GM12878 (cell line): ENCODE data around the gene KASH5. TPM values are rescaled to one million over a fixed set of nuclear protein-coding genes. Genes with fewer than 3 reads are reported as not detected.
A peak's percentile ranks its signal among the peaks of the same experiment; 100 is the strongest.

ENCODE experiments used
- CBX5 ChIP-seq: sonication (generic); IDR thresholded peaks from 2 replicates; pipeline ENCODE4 v1.6.1; 2016; ENCODE audit warnings: low read depth, moderate library complexity, mild to moderate bottlenecking, inconsistent platforms
- CTCF ChIP-seq, 3 experiments: IDR thresholded peaks in 2 of 3; conservative IDR thresholded peaks in 1 of 3; 2 replicates each; pipeline ENCODE4 v1.5.1; 2011; ENCODE audit warnings: low read depth in 3 of 3, low read length in 3 of 3, mild to moderate bottlenecking in 3 of 3, control low read depth in 2 of 3, moderate library complexity in 2 of 3, inconsistent platforms in 1 of 3, mixed read lengths in 1 of 3; ENCODE audit not compliant: control insufficient read depth in 2 of 3, insufficient read depth in 1 of 3; ENCODE audit errors: extremely low read depth in 1 of 3
- EZH2 ChIP-seq: IDR thresholded peaks from 2 replicates; pipeline ENCODE4 v1.6.1; 2012; ENCODE audit warnings: low read depth, mild to moderate bottlenecking, control low read depth, inconsistent platforms, low read length, borderline replicate concordance; ENCODE audit not compliant: control insufficient read depth
- FOXK2 ChIP-seq: fragments of 450-650 bp; IDR thresholded peaks from 2 replicates; pipeline ENCODE4 v1.6.1; 2017; ENCODE audit warnings: mild to moderate bottlenecking, moderate library complexity
- GATAD2B ChIP-seq: fragments of 450-650 bp; conservative IDR thresholded peaks from 2 replicates; pipeline ENCODE4 v1.6.1; 2017; ENCODE audit warnings: low read depth, mild to moderate bottlenecking, moderate library complexity
- HCFC1 ChIP-seq: fragments of 150-350 bp; IDR thresholded peaks from 2 replicates; pipeline ENCODE4 v1.6.1; 2014; ENCODE audit warnings: low read length
- JUNB ChIP-seq: IDR thresholded peaks from 2 replicates; pipeline ENCODE4 v1.6.1; 2016; ENCODE audit warnings: antibody characterized with exemption, mild to moderate bottlenecking
- JUND ChIP-seq: IDR thresholded peaks from 2 replicates; pipeline ENCODE4 v1.6.1; 2012; ENCODE audit warnings: low read depth, mild to moderate bottlenecking, low read length, improper control_type of control experiment, moderate library complexity
- KAT2A ChIP-seq: conservative IDR thresholded peaks from 2 replicates; pipeline ENCODE4 v1.6.1; 2011; ENCODE audit warnings: low read depth, low read length; ENCODE audit not compliant: control insufficient read depth
- MTA3 ChIP-seq: IDR thresholded peaks from 2 replicates; pipeline ENCODE4 v1.6.1; 2012; ENCODE audit warnings: low read length, inconsistent platforms, borderline replicate concordance
- MXI1 ChIP-seq: fragments of 150-350 bp; IDR thresholded peaks from 2 replicates; pipeline ENCODE4 v1.6.1; 2011; ENCODE audit warnings: low read depth, mild to moderate bottlenecking, inconsistent platforms, low read length, improper control_type of control experiment
- MYB ChIP-seq: fragments of 150-350 bp; IDR thresholded peaks from 2 replicates; pipeline ENCODE4 v1.6.1; 2014; ENCODE audit warnings: mild to moderate bottlenecking, low read depth, low read length, borderline replicate concordance
- NFIC ChIP-seq: IDR thresholded peaks from 2 replicates; pipeline ENCODE4 v1.6.1; 2012; ENCODE audit warnings: low read depth, mild to moderate bottlenecking, inconsistent platforms, low read length, moderate library complexity
- NFYB ChIP-seq: IDR thresholded peaks from 2 replicates; pipeline ENCODE4 v1.6.1; 2011; ENCODE audit warnings: low read depth, mild to moderate bottlenecking, low read length, improper control_type of control experiment, moderate library complexity; ENCODE audit not compliant: insufficient read depth
- NR2C1 ChIP-seq: fragments of 450-650 bp; IDR thresholded peaks from 2 replicates; pipeline ENCODE4 v1.6.1; 2017; ENCODE audit warnings: antibody characterized with exemption, mild to moderate bottlenecking, moderate library complexity
- NR2C2 ChIP-seq: IDR thresholded peaks from 2 replicates; pipeline ENCODE4 v1.6.1; 2011; ENCODE audit warnings: borderline replicate concordance, low read depth; ENCODE audit not compliant: control insufficient read depth, insufficient read length
- NRF1 ChIP-seq: conservative IDR thresholded peaks from 2 replicates; pipeline ENCODE4 v1.6.1; 2011; ENCODE audit warnings: mild to moderate bottlenecking, low read depth, low read length, improper control_type of control experiment
- RCOR1 ChIP-seq: conservative IDR thresholded peaks from 2 replicates; pipeline ENCODE4 v1.6.1; 2012; ENCODE audit warnings: low read depth, low read length, improper control_type of control experiment
- SP1 ChIP-seq: IDR thresholded peaks from one replicate; pipeline ENCODE4 v1.6.1; 2011; ENCODE audit warnings: low read depth, low read length
- SUZ12 ChIP-seq: fragments of 200-600 bp; sonication (generic); IDR thresholded peaks from one replicate; pipeline ENCODE4 v1.6.1; 2018; ENCODE audit warnings: antibody characterized with exemption, mild to moderate bottlenecking; ENCODE audit not compliant: unreplicated experiment
- TBL1XR1 ChIP-seq: IDR thresholded peaks from 2 replicates; pipeline ENCODE4 v1.6.1; 2012; ENCODE audit warnings: low read depth, low read length, improper control_type of control experiment
- TCF12 ChIP-seq: IDR thresholded peaks from 2 replicates; pipeline ENCODE4 v1.6.1; 2011; ENCODE audit warnings: low read depth, mild to moderate bottlenecking, low read length
- TCF3 ChIP-seq: IDR thresholded peaks from 2 replicates; pipeline ENCODE4 v1.6.1; 2012; ENCODE audit warnings: low read depth, mild to moderate bottlenecking, low read length, borderline replicate concordance; ENCODE audit not compliant: insufficient read depth
- TCF7 ChIP-seq: IDR thresholded peaks from 2 replicates; pipeline ENCODE4 v1.6.1; 2014; ENCODE audit warnings: antibody characterized with exemption, borderline replicate concordance
- ZNF384 ChIP-seq: IDR thresholded peaks from 2 replicates; pipeline ENCODE4 v1.6.1; 2012; ENCODE audit warnings: low read depth, mild to moderate bottlenecking, low read length, improper control_type of control experiment, borderline replicate concordance
- ZNF592 ChIP-seq: fragments of 450-650 bp; IDR thresholded peaks from 2 replicates; pipeline ENCODE4 v1.6.1; 2017; ENCODE audit warnings: mild to moderate bottlenecking, moderate library complexity
- polyA plus RNA-seq, 11 experiments: library from polyadenylated mRNA; depleted of rRNA in 4 of 11; unstranded in 6 of 11; stranded (reverse) in 5 of 11; fragments of >200 nt; fragmentation: Nextera tagmentation in 4 of 11; fragmentation: Illumina TruSeq in 1 of 11; extraction: Ambion mirVana in 4 of 11; extraction: Trizol in 1 of 11; gene quantifications; 1 replicate in 1 of 11; 2 replicates in 10 of 11; pipeline versions ENCODE4 v1.2.1 to v1.2.3, GENCODE V29; 2011 to 2016; ENCODE audit warnings: inconsistent platforms in 2 of 11, missing spikeins in 2 of 11, low read depth in 1 of 11
- total RNA-seq, 4 experiments: library from RNA; depleted of rRNA in 3 of 4; stranded (reverse); fragments of >200 nt in 3 of 4; fragmentation: Illumina TruSeq in 1 of 4; extraction: Trizol in 1 of 4; gene quantifications; 2 replicates each; pipeline versions ENCODE4 v1.2.1 to v1.2.3, GENCODE V29; 2013 to 2021

KASH5 gene
- total and polyA plus RNA-seq, 10 of the 15 experiments (the other 5 are each of a cell fraction or from before 2014, with no cell fraction given): 0.03 to 0.06 (median 0.05) TPM; not detected in 7

DNA sequence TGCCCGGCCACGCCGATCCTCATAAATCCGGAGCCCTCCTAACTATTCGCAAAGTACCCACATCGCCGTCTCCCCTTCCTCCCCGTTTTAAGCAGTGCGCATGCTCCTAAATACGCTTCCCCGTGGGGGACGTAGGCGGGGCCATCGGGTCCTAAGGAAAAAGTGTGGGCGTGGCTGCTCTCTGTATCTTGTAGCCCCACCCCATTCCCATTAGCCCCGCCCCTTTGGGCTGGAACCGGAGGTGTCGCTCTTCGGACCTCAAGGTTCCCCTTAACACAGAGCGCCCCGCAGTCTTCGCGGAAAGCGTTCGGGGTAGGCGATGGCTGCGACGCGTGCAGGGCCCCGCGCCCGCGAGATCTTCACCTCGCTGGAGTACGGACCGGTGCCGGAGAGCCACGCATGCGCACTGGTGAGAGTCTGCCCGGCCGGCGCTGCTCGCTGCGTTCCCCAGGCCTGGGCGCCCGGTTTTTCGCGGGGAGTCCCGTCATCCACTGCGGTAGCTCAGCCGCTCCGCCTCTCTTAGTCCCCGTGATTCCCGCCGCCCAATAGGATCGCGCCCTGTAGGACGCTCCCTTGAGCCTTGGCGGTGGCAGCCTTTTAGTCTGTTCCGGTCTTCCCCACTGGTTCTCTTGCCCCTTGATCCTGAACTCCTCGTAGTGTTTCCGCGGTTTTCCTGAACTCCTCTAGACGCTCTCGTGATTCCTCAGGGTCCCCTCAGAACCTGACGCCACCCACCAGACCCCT, 65.1 kb downstream of the KASH5 start, which contains the start of gene ALDH16A1 (continued):
- peak; percentile 88 for TF ChIP-seq NFYB
- peak; percentile 85 for TF ChIP-seq MXI1
- TF ChIP-seq JUND: 0 out of 2 replicates have a peak, but pooled peaks have one; percentile 4
- TF ChIP-seq SUZ12: no peak
- no peak for TF ChIP-seq NR2C2
- peak; percentile 68 for TF ChIP-seq SP1
- TF ChIP-seq MYB: no peak
- TF ChIP-seq NFIC: no peak
- no peak for TF ChIP-seq KAT2A
- TF ChIP-seq CBX5: peak; percentile 78; the same call in 1 of the 2 replicates
- no peak for TF ChIP-seq NR2C1
- peak; percentile 60 for TF ChIP-seq HCFC1
- TF ChIP-seq GATAD2B: no peak
- no peak for TF ChIP-seq RCOR1
- peak; percentile 35; the same call in 1 of the 2 replicates for TF ChIP-seq TCF12
- TF ChIP-seq EZH2: no peak
- no peak for TF ChIP-seq FOXK2
- TF ChIP-seq JUNB: no peak
- TF ChIP-seq TBL1XR1: no peak
- TF ChIP-seq NRF1: peak; percentile 88
- TF ChIP-seq CTCF (IDR thresholded peaks at IDR 0.05 in 2 of 3, conservative IDR thresholded peaks at IDR 0.05 in 1 of 3; ENCODE audit: control insufficient read depth in 2 of 3, extremely low read depth in 1 of 3, insufficient read depth in 1 of 3, low read depth in 3 of 3, low read length in 3 of 3): no peak
- TF ChIP-seq MTA3: no peak
- TF ChIP-seq TCF7: no peak
- TF ChIP-seq TCF3: peak; percentile 49; the same call in 1 of the 2 replicates
- TF ChIP-seq ZNF592: no peak
- TF ChIP-seq ZNF384: peak; percentile 13; the same call in 1 of the 2 replicates
